ENCODE data around the gene HSBP1.

HSBP1 gene

GRCh38 chr16:83807710-83808572, at the start of gene HSBP1:
Gene HSBP1 (plus strand): TSS chr16:83807978. CDS start chr16:83808077, 99 bp downstream.
- DNase-seq = peak; percentile 90

DNA sequence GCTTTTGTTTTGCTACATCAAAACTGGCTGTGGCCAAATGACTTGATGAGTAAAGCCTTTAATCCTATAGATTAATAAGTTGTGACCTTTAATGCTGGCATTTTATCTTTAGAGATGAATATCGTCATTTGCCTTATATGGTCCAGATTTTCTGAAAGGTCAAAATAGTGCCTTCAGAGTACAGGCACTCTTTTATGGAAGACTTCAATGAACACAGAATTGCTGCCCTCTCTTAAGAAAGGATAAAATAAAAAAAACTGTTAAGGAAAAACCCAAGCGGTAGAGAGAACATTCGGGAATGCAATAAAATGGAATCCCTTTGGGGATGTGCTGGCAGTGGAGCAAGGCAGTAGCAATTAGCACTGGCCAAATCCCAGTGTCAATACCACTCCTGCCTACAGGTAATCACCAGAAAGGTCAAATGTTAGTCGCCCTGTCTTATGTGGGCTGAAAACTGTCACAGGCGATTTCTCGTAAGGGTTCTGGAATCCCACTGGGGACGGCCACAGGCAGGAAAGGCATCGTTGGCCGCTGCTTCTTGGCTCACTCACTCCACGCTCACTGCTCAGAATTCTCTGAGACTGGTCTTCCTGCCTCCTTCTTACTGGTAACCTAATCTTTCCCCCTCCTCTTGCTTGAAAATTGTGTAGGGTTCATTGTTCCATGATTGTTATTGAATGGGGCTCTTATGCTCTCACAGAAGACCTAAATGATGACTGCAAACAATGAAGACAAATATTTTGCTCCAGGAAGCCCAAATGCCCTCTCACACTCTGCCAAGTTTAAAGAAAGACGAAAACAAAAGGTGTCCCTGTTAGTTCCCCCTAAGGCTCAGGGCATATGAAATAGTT, 45.4 kb upstream of the HSBP1 start:
- DNase-seq = peak; percentile 65

DNA sequence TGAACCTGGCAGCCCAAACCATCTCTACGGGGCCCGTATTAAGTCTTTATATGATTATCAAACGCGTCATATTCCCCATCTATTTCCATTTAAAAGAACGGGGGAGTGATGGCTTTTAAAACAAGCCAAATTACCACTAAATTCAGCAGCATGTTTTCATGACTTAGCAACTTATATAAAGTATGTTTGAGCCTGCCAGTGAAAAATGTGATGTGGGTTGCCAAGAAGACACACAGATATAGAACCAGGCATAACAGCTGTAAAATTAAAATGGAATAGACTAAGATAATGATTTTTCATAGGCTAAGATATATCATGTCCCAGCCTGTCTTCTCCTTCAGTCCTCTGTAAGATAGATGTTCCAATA, 44.8 kb upstream of the HSBP1 start:
- DNase-seq = no peak

DNA sequence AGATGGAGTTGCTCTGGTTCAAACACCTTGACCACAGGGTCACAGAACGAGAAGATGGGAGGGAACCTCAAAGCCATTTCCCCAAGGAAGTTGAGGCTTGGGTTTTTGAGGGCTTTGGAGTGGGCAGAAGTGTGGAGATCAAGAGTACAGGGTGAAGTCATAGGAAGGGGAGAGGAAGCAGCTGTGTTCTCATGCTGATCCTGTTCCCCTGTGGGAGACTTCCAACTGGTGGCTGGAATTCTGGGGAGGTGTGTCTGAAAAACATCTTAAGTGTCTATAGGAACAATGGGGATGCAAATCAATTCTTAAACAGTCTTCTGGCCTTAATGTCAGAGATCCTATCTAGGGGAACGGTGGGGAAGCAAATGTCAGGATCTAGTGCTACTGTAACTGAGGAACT, 38.8 kb upstream of the HSBP1 start:
- no peak for DNase-seq

GRCh38 chr16:83769397-83770008, 38.3 kb upstream of the HSBP1 start:
- DNase-seq = no peak

- DNase-seq = peak; percentile 28
Measured at GRCh38 chr16:83771306-83771942, 36.4 kb upstream of the HSBP1 start.

DNA sequence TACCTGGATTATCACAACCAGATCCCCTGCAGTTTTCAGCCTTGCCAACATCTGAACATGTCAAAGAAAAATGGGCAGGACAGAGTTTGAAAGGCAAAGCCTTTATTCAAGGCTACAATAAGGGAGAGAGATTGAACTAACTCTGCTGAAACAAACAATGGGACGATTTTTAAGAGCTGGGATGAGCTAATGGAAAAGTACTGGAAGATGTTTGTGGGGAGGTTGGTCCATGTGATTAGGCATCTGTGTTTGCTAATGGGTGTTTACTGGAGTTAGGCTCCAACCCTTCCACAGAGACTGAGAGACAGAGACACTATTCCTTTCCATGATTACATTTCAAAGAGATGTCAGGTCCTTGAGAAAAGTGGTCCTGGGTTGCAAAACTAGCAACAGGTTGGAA, 35.0 kb upstream of the HSBP1 start:
- no peak for DNase-seq

DNA sequence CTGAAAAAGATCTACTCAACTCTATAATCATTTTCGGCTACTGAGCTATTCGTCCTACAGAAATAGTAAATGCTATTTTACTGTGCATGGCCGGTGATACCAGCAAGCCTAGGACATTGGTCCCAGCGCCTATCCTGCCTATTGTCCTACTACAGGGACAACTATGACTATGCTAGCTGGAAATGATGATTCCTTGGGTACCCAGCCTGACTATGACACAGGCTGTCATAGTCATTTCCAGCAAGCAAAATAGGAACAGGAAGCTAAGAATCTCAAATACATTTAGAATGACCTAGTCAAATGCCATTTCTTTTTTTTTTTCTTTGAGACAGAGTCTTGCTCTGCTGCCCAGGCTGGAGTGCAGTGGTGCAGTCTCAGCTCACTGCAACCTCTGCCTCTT, 33.7 kb upstream of the HSBP1 start:
- DNase-seq = no peak

DNA sequence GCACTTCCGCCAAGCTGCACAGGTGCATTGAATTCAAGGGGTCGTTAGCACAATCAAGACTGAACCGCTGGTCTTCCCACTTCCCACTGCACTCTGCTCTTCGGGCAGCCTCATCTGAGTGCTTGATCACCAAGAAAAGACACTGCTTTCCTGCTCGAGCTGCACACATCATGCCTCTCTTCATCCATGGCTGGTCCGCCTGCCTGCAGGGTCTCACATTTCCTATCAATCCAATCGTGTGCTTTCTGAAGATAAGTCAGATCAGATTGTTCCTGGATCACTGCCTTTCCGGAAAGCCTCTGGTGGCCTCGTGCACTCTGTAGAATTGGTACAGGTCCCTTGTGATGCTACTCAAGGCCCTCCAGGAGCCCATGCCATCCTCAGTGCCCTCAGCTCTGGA, 30.8 kb upstream of the HSBP1 start:
- DNase-seq = no peak

GRCh38 chr16:83779886-83780285, 27.9 kb upstream of the HSBP1 start:
- DNase-seq = no peak

GRCh38 chr16:83785455-83785854, 22.3 kb upstream of the HSBP1 start:
- no peak for DNase-seq

GRCh38 chr16:83789642-83790401, 18.0 kb upstream of the HSBP1 start:
- no peak for DNase-seq

DNA sequence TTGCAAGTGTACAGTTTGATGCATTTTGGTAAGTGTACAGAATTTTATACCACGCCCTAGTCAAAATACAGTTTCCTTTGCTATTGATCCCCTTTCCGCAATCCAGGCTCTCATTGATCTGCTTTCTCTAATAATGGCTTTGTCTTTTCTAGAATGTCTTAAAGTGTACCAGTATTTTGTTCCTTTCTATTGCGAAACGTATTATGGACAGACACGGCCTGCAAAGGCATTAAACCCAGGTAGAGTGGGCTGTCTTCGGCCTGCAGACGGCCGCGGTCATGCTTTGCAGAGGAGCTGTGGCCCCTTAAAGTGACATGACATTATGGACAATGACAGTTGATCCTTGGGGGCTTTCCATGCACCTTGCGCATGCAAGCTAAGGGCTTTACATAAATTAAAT, 15.9 kb upstream of the HSBP1 start:
- no peak for DNase-seq

GRCh38 chr16:83792391-83792790, 15.4 kb upstream of the HSBP1 start:
- DNase-seq = no peak

DNA sequence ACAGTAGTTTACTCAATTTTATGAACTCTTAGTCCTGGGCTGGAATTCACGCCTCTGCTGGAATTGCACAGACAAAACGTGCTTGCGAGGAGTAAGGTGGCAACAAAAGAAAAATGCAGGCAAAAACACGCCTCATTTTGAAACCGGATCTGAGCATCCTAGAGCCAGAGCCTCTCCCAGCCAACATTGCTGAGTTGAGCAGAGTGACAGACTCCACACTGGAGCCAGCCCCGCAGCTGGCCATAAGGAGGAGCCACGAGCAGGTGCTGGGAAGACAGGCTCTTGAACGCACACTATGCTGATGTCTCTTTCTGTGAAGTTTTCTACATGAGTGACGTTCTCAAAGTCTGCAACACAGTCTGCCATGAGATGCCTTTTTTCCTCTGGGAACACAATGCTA, 14.6 kb upstream of the HSBP1 start:
- no peak for DNase-seq

- no peak for DNase-seq
Measured at GRCh38 chr16:83794860-83795554, 12.8 kb upstream of the HSBP1 start.

DNA sequence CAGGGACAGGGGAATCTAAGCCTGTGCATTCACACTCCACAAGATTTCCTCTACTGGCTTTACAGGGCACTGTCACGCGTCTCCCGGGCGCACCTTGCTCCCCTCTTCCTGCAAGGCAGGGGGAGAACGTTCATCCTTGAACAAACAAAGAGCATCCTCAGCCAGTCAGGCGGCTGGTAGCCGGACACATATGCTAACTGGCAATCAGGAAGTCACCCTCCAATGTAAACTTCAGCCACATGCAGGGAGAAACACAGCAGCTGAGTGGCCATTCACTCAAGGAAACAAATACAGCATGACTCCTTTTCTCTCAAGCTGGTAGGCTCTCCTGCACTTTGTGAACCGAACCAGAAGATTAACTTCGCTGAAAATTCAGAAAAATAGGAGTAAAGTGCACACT, 10.8 kb upstream of the HSBP1 start:
- peak; percentile 11 for DNase-seq

- DNase-seq = no peak
Measured at GRCh38 chr16:83799336-83799735, 8.4 kb upstream of the HSBP1 start.

DNA sequence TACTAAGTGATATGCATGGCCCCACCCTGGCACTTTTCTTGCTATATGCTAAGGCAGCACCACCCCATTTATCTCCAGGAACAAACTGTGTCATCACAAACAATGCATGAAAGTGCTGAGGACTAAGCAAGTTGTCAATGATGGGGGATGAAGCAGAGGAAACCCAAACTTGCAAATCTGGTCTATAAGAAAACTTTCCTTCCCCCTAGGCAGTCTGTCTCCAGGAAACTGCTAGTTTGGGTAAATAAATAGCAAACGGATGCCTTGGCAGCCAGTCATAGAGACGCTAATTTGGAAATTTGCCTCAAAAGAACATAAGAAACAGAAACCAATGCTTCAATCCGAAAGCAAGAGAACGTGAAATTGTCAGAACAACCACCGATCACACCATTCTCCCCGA, 5.6 kb upstream of the HSBP1 start:
- no peak for DNase-seq

- DNase-seq = no peak
Measured at GRCh38 chr16:83802554-83803205, 5.1 kb upstream of the HSBP1 start.

- DNase-seq = no peak
Measured at GRCh38 chr16:83803811-83804210, 4.0 kb upstream of the HSBP1 start.
